ENCODE data around the gene CREBBP. TPM values are rescaled to one million over a fixed set of nuclear protein-coding genes. Genes with fewer than 3 reads are reported as not detected.

The CREBBP gene
- total and polyA plus RNA-seq, 2 experiments from 2014 or later: 36.9 to 54.8 TPM

- DNase-seq (ENCODE audit: low spot score) (no peak), ATAC-seq (no peak)
- peaks cover 7% of the 10 kb centered on the region; the same call in 1 of the 2 replicates for H4K20me1 ChIP-seq (replicated peaks; ENCODE audit: insufficient read depth)
- H3K27me3 Mint-ChIP-seq (ENCODE audit: insufficient read depth, low read depth, poor library complexity): peaks cover 13% of the 10 kb centered on the region
- no peak overlapping the region for H2AFZ ChIP-seq
- H3K4me3 Mint-ChIP-seq: no peak overlapping the region
- no peaks in the 10 kb centered on the region for H3K4me1 Mint-ChIP-seq
- no peak overlapping the region for H3K27ac Mint-ChIP-seq
- no peak overlapping the region for H3K4me3 ChIP-seq
- no peaks in the 10 kb centered on the region for H3K4me1 ChIP-seq (ENCODE audit: insufficient read depth)
- no peaks in the 10 kb centered on the region for H3K9me3 Mint-ChIP-seq
- H3K36me3 Mint-ChIP-seq (ENCODE audit: low read depth): peaks cover 87% of the 10 kb centered on the region
- no peak for TF ChIP-seq POLR2AphosphoS5 (IDR thresholded peaks at IDR 0.05; ENCODE audit: low read depth)
- H3K79me2 ChIP-seq (replicated peaks; ENCODE audit: insufficient read depth): no peaks in the 10 kb centered on the region
- H3K9me2 ChIP-seq (ENCODE audit: insufficient read depth): no peaks in the 10 kb centered on the region
- H3K27ac ChIP-seq (ENCODE audit: low read depth): no peak overlapping the region
- H3K4me2 ChIP-seq: no peak overlapping the region
- peaks cover 14% of the 10 kb centered on the region; the same call in 1 of the 2 replicates for H3K36me3 ChIP-seq (ENCODE audit: insufficient read depth)
- no peaks in the 10 kb centered on the region for H3F3A ChIP-seq (replicated peaks; ENCODE audit: low read depth)
- no peaks in the 10 kb centered on the region for H3K27me3 ChIP-seq (ENCODE audit: insufficient read depth)
These were observed 202.5 kb downstream of the CREBBP start for GRCh38 chr16:3677994-3678393.

- DNase-seq (ENCODE audit: low spot score) (no peak), ATAC-seq (no peak)
- Mint-ChIP-seq H3K4me3 (no peak overlapping the region), H3K4me1 (no peaks in the 10 kb centered on the region), H3K27ac (no peak overlapping the region), H3K27me3 (ENCODE audit: insufficient read depth, low read depth, poor library complexity) (peaks cover 15% of the 10 kb centered on the region), H3K36me3 (ENCODE audit: low read depth) (peaks cover 88% of the 10 kb centered on the region), H3K9me3 (no peaks in the 10 kb centered on the region)
- Histone ChIP-seq H3K79me2 (replicated peaks; ENCODE audit: insufficient read depth) (no peaks in the 10 kb centered on the region), H3K4me1 (ENCODE audit: insufficient read depth) (no peaks in the 10 kb centered on the region), H4K20me1 (replicated peaks; ENCODE audit: insufficient read depth) (peaks cover 7% of the 10 kb centered on the region; the same call in 1 of the 2 replicates), H3K36me3 (ENCODE audit: insufficient read depth) (peaks cover 12% of the 10 kb centered on the region; the same call in 1 of the 2 replicates), H3K27ac (ENCODE audit: low read depth) (no peak overlapping the region), H2AFZ (no peak overlapping the region), H3F3A (replicated peaks; ENCODE audit: low read depth) (no peaks in the 10 kb centered on the region), H3K9me2 (ENCODE audit: insufficient read depth) (no peaks in the 10 kb centered on the region), H3K4me2 (no peak overlapping the region), H3K4me3 (no peak overlapping the region), H3K27me3 (ENCODE audit: insufficient read depth) (no peaks in the 10 kb centered on the region)
- TF ChIP-seq EZH2phosphoT487 (IDR thresholded peaks at IDR 0.05; ENCODE audit: unreplicated experiment) (no peak), CREB1 (CRISPR knock-in tag; IDR thresholded peaks at IDR 0.05; ENCODE audit: low read depth) (no peak), ZNF114 (CRISPR knock-in tag; IDR thresholded peaks at IDR 0.05) (no peak), EZH2 (IDR thresholded peaks at IDR 0.05; ENCODE audit: low read depth, unreplicated experiment) (no peak), STAT1 (IDR thresholded peaks at IDR 0.05; ENCODE audit: unreplicated experiment) (no peak)
- TF ChIP-seq, protein P1, sequence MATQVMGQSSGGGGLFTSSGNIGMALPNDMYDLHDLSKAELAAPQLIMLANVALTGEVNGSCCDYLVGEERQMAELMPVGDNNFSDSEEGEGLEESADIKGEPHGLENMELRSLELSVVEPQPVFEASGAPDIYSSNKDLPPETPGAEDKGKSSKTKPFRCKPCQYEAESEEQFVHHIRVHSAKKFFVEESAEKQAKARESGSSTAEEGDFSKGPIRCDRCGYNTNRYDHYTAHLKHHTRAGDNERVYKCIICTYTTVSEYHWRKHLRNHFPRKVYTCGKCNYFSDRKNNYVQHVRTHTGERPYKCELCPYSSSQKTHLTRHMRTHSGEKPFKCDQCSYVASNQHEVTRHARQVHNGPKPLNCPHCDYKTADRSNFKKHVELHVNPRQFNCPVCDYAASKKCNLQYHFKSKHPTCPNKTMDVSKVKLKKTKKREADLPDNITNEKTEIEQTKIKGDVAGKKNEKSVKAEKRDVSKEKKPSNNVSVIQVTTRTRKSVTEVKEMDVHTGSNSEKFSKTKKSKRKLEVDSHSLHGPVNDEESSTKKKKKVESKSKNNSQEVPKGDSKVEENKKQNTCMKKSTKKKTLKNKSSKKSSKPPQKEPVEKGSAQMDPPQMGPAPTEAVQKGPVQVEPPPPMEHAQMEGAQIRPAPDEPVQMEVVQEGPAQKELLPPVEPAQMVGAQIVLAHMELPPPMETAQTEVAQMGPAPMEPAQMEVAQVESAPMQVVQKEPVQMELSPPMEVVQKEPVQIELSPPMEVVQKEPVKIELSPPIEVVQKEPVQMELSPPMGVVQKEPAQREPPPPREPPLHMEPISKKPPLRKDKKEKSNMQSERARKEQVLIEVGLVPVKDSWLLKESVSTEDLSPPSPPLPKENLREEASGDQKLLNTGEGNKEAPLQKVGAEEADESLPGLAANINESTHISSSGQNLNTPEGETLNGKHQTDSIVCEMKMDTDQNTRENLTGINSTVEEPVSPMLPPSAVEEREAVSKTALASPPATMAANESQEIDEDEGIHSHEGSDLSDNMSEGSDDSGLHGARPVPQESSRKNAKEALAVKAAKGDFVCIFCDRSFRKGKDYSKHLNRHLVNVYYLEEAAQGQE (IDR thresholded peaks at IDR 0.05; ENCODE audit: unreplicated experiment): no peak
- TF ChIP-seq, protein P2, sequence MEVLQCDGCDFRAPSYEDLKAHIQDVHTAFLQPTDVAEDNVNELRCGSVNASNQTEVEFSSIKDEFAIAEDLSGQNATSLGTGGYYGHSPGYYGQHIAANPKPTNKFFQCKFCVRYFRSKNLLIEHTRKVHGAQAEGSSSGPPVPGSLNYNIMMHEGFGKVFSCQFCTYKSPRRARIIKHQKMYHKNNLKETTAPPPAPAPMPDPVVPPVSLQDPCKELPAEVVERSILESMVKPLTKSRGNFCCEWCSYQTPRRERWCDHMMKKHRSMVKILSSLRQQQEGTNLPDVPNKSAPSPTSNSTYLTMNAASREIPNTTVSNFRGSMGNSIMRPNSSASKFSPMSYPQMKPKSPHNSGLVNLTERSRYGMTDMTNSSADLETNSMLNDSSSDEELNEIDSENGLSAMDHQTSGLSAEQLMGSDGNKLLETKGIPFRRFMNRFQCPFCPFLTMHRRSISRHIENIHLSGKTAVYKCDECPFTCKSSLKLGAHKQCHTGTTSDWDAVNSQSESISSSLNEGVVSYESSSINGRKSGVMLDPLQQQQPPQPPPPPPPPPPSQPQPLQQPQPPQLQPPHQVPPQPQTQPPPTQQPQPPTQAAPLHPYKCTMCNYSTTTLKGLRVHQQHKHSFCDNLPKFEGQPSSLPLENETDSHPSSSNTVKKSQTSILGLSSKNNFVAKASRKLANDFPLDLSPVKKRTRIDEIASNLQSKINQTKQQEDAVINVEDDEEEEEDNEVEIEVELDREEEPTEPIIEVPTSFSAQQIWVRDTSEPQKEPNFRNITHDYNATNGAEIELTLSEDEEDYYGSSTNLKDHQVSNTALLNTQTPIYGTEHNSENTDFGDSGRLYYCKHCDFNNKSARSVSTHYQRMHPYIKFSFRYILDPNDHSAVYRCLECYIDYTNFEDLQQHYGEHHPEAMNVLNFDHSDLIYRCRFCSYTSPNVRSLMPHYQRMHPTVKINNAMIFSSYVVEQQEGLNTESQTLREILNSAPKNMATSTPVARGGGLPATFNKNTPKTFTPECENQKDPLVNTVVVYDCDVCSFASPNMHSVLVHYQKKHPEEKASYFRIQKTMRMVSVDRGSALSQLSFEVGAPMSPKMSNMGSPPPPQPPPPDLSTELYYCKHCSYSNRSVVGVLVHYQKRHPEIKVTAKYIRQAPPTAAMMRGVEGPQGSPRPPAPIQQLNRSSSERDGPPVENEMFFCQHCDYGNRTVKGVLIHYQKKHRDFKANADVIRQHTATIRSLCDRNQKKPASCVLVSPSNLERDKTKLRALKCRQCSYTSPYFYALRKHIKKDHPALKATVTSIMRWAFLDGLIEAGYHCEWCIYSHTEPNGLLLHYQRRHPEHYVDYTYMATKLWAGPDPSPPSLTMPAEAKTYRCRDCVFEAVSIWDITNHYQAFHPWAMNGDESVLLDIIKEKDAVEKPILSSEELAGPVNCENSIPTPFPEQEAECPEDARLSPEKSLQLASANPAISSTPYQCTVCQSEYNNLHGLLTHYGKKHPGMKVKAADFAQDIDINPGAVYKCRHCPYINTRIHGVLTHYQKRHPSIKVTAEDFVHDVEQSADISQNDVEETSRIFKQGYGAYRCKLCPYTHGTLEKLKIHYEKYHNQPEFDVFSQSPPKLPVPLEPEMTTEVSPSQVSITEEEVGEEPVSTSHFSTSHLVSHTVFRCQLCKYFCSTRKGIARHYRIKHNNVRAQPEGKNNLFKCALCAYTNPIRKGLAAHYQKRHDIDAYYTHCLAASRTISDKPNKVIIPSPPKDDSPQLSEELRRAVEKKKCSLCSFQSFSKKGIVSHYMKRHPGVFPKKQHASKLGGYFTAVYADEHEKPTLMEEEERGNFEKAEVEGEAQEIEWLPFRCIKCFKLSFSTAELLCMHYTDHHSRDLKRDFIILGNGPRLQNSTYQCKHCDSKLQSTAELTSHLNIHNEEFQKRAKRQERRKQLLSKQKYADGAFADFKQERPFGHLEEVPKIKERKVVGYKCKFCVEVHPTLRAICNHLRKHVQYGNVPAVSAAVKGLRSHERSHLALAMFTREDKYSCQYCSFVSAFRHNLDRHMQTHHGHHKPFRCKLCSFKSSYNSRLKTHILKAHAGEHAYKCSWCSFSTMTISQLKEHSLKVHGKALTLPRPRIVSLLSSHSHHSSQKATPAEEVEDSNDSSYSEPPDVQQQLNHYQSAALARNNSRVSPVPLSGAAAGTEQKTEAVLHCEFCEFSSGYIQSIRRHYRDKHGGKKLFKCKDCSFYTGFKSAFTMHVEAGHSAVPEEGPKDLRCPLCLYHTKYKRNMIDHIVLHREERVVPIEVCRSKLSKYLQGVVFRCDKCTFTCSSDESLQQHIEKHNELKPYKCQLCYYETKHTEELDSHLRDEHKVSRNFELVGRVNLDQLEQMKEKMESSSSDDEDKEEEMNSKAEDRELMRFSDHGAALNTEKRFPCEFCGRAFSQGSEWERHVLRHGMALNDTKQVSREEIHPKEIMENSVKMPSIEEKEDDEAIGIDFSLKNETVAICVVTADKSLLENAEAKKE (CRISPR knock-in tag; IDR thresholded peaks at IDR 0.05): no peak
- TF ChIP-seq, protein P3, sequence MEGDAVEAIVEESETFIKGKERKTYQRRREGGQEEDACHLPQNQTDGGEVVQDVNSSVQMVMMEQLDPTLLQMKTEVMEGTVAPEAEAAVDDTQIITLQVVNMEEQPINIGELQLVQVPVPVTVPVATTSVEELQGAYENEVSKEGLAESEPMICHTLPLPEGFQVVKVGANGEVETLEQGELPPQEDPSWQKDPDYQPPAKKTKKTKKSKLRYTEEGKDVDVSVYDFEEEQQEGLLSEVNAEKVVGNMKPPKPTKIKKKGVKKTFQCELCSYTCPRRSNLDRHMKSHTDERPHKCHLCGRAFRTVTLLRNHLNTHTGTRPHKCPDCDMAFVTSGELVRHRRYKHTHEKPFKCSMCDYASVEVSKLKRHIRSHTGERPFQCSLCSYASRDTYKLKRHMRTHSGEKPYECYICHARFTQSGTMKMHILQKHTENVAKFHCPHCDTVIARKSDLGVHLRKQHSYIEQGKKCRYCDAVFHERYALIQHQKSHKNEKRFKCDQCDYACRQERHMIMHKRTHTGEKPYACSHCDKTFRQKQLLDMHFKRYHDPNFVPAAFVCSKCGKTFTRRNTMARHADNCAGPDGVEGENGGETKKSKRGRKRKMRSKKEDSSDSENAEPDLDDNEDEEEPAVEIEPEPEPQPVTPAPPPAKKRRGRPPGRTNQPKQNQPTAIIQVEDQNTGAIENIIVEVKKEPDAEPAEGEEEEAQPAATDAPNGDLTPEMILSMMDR (conservative IDR thresholded peaks at IDR 0.05; ENCODE audit: low read depth in 2 of 2): no peak
These were observed 204.8 kb downstream of the CREBBP start for GRCh38 chr16:3675601-3676130.
